IMR-90 (cell line): ENCODE results near the gene RUSC1. TPM values are rescaled to one million over a fixed set of nuclear protein-coding genes. Genes with fewer than 3 reads are reported as not detected.

Source experiments
- ATAC-seq: fragments of 200-7000 bp; cut with Tn5 transposase; 2 replicates; pipeline ENCODE4 v1.9.1; 2020; ENCODE audit warnings: low read depth, mild to moderate bottlenecking, moderate library complexity
- BruUV-seq: library from RNA; stranded (reverse); fragments of 400-500 nt; replicated peaks from 2 replicates; lab custom pipeline; 2021; lab: Mats Ljungman, UMichigan
- CTCF ChIA-PET: fragments of 300-600 bp; formaldehyde crosslinking; extraction: SDS; loops from one replicate; lab custom pipeline; 2021; ENCODE audit warnings: antibody characterized with exemption; lab: Yijun Ruan, JAX
- POLR2A ChIA-PET: fragments of 300-600 bp; sonication (Branson Sonifier 250); formaldehyde crosslinking; loops from one replicate; lab custom pipeline; 2022; ENCODE audit warnings: antibody characterized with exemption; ENCODE audit not compliant: unreplicated experiment; lab: Charles Lee
- DNase-seq: peaks from one replicate; pipeline ENCODE4 v3.0.0; 2013
- H2AFZ ChIP-seq: replicated peaks from 2 replicates; pipeline ENCODE3; 2013; ENCODE audit warnings: low read length, mild to moderate bottlenecking; ENCODE audit not compliant: poor library complexity
- H2AK5ac ChIP-seq: 2 replicates; pipeline ENCODE4 v1.6.1; 2013; ENCODE audit warnings: low read depth, low read length, inconsistent platforms
- H2AK9ac ChIP-seq: replicated peaks from 2 replicates; pipeline ENCODE3; 2013; ENCODE audit warnings: mild to moderate bottlenecking, low read depth, low read length, moderate library complexity; ENCODE audit not compliant: poor library complexity
- H2BK120ac ChIP-seq: 2 replicates; pipeline ENCODE4 v1.6.1; 2013; ENCODE audit warnings: low read depth, low read length, inconsistent platforms
- H2BK15ac ChIP-seq: 3 replicates; pipeline ENCODE4 v1.6.1; 2013; ENCODE audit warnings: low read depth, low read length, inconsistent platforms
- H2BK20ac ChIP-seq: 2 replicates; pipeline ENCODE4 v1.6.1; 2013; ENCODE audit warnings: low read depth, mild to moderate bottlenecking, inconsistent platforms, low read length, moderate library complexity
- H2BK5ac ChIP-seq: 2 replicates; pipeline ENCODE4 v1.6.1; 2013; ENCODE audit warnings: mild to moderate bottlenecking, low read depth, low read length, inconsistent platforms; ENCODE audit not compliant: poor library complexity, severe bottlenecking
- H3K14ac ChIP-seq: replicated peaks from 2 replicates; pipeline ENCODE4 v1.6.1; 2013; ENCODE audit warnings: low read depth, low read length, inconsistent platforms
- H3K18ac ChIP-seq: 2 replicates; pipeline ENCODE4 v1.6.1; 2013; ENCODE audit warnings: low read depth, low read length, control low read depth
- H3K23ac ChIP-seq: 2 replicates; pipeline ENCODE4 v1.6.1; 2013; ENCODE audit warnings: low read depth, low read length, inconsistent platforms
- H3K27ac ChIP-seq: 2 replicates; pipeline ENCODE4 v1.5.1; 2013; ENCODE audit warnings: mild to moderate bottlenecking, control low read depth, low read length; ENCODE audit not compliant: insufficient read depth
- H3K27me3 ChIP-seq: 2 replicates; pipeline ENCODE4 v1.6.1; 2013; ENCODE audit warnings: low read length; ENCODE audit not compliant: control insufficient read depth, insufficient read depth
- H3K36me3 ChIP-seq: 2 replicates; pipeline ENCODE4 v1.6.1; 2013; ENCODE audit warnings: low read length, mixed read lengths; ENCODE audit not compliant: control insufficient read depth, insufficient read depth
- H3K4ac ChIP-seq: 2 replicates; pipeline ENCODE4 v1.6.1; 2013; ENCODE audit warnings: low read depth, low read length, inconsistent platforms
- H3K4me1 ChIP-seq: 2 replicates; pipeline ENCODE4 v1.6.1; 2013; ENCODE audit warnings: low read length, mixed read lengths; ENCODE audit not compliant: control insufficient read depth, insufficient read depth
- H3K4me2 ChIP-seq: 2 replicates; pipeline ENCODE4 v1.6.1; 2013; ENCODE audit warnings: low read depth, mild to moderate bottlenecking, control low read depth, low read length, moderate library complexity
- H3K4me3 ChIP-seq: 2 replicates; pipeline ENCODE4 v1.5.1; 2013; ENCODE audit warnings: low read depth, mild to moderate bottlenecking, control low read depth, low read length, moderate library complexity; ENCODE audit not compliant: insufficient read depth
- H3K56ac ChIP-seq: 2 replicates; pipeline ENCODE4 v1.6.1; 2013; ENCODE audit warnings: low read length, inconsistent platforms; ENCODE audit not compliant: insufficient read depth; ENCODE audit errors: extremely low read depth
- H3K79me1 ChIP-seq, 2 experiments: 2 replicates each; pipeline ENCODE4 v1.6.1; 2013; ENCODE audit warnings: low read length in 2 of 2, inconsistent platforms in 1 of 2, low read depth in 1 of 2
- H3K9ac ChIP-seq: 2 replicates; pipeline ENCODE4 v1.6.1; 2013; ENCODE audit warnings: low read depth, low read length, control low read depth
- H3K9me1 ChIP-seq: 2 replicates; pipeline ENCODE4 v1.6.1; 2013; ENCODE audit warnings: low read length, inconsistent platforms; ENCODE audit not compliant: insufficient read depth
- H3K9me3 ChIP-seq: 2 replicates; pipeline ENCODE4 v1.6.1; 2013; ENCODE audit warnings: low read length; ENCODE audit not compliant: control insufficient read depth, insufficient read depth
- H4K20me1 ChIP-seq: 2 replicates; pipeline ENCODE4 v1.6.1; 2013; ENCODE audit warnings: low read length, inconsistent platforms; ENCODE audit not compliant: insufficient read depth
- H4K5ac ChIP-seq: 2 replicates; pipeline ENCODE4 v1.6.1; 2013; ENCODE audit warnings: mild to moderate bottlenecking, low read depth, low read length, control low read depth
- H4K8ac ChIP-seq, 2 experiments: 2 replicates each; pipeline ENCODE4 v1.6.1; 2013; ENCODE audit warnings: low read depth in 2 of 2, low read length in 2 of 2, control low read depth in 1 of 2, inconsistent platforms in 1 of 2
- H4K91ac ChIP-seq: 2 replicates; pipeline ENCODE4 v1.6.1; 2013; ENCODE audit warnings: low read depth, low read length, inconsistent platforms; ENCODE audit not compliant: insufficient read depth
- CEBPB ChIP-seq: IDR thresholded peaks from 2 replicates; pipeline ENCODE4 v1.6.1; 2012; ENCODE audit warnings: low read depth, low read length, improper control_type of control experiment
- MAFK ChIP-seq: IDR thresholded peaks from 2 replicates; pipeline ENCODE4 v1.6.1; 2012; ENCODE audit warnings: low read depth, low read length, improper control_type of control experiment
- MXI1 ChIP-seq: IDR thresholded peaks from 2 replicates; pipeline ENCODE4 v1.6.1; 2012; ENCODE audit warnings: low read depth, mild to moderate bottlenecking, low read length, moderate library complexity, borderline replicate concordance
- POLR2A ChIP-seq: IDR thresholded peaks from 2 replicates; pipeline ENCODE4 v1.6.1; 2012; ENCODE audit warnings: mild to moderate bottlenecking, low read depth, low read length
- SMC3 ChIP-seq: fragments of 150-350 bp; IDR thresholded peaks from 2 replicates; pipeline ENCODE4 v1.6.1; 2016; ENCODE audit warnings: low read depth, mild to moderate bottlenecking, antibody characterized with exemption, low read length, moderate library complexity
- WGBS, 2 experiments: methylation state at CpG; one replicate each; pipeline versions ENCODE4 v1.1.5 to v1.1.7; 2013; ENCODE audit warnings: missing lambda C conversion rate in 2 of 2; ENCODE audit not compliant: insufficient read length in 1 of 2; ENCODE audit errors: extremely low coverage in 2 of 2; 5-methylcytosine and 5-hydroxymethylcytosine counted together
- dilution Hi-C: fragments of 300-500 bp; cut with HindIII; formaldehyde crosslinking; loops from one replicate; pipeline ENCODE4 v1.14.3; 2018; ENCODE audit warnings: low sequenced_read_pairs; ENCODE audit not compliant: unreplicated experiment
- in situ Hi-C: fragments of 300-500 bp; cut with MboI; formaldehyde crosslinking; loops from 3 replicates; pipeline ENCODE4 v1.14.3; 2019; ENCODE audit warnings: low sequenced_read_pairs, inconsistent platforms, mixed read lengths
- intact Hi-C: fragments of 100-400 bp; cut with micrococcal nuclease; formaldehyde crosslinking; loops from 2 replicates; pipeline ENCODE4 v1.10.0; 2022
- polyA plus RNA-seq, 3 experiments: library from polyadenylated mRNA; depleted of rRNA; stranded (reverse); fragments of >200 nt; gene quantifications; 2 replicates each; pipeline ENCODE4 v1.2.3, GENCODE V29; 2012; ENCODE audit warnings: low replicate concordance in 1 of 3
- total RNA-seq: library from RNA; depleted of rRNA; stranded (reverse); fragments of >200 nt; gene quantifications from 2 replicates; pipeline ENCODE4 v1.2.3, GENCODE V29; 2012
- TF ChIP-seq, protein P1 (sequence below): fragments of 150-350 bp; IDR thresholded peaks from 2 replicates; pipeline ENCODE4 v1.6.1; 2016; ENCODE audit warnings: low read depth, mild to moderate bottlenecking, low read length, moderate library complexity, borderline replicate concordance

Gene RUSC1
- total and polyA plus RNA-seq, 2 of the 4 experiments (the other 2 are of a cell fraction), result 4.1 to 31.4 TPM

DNA sequence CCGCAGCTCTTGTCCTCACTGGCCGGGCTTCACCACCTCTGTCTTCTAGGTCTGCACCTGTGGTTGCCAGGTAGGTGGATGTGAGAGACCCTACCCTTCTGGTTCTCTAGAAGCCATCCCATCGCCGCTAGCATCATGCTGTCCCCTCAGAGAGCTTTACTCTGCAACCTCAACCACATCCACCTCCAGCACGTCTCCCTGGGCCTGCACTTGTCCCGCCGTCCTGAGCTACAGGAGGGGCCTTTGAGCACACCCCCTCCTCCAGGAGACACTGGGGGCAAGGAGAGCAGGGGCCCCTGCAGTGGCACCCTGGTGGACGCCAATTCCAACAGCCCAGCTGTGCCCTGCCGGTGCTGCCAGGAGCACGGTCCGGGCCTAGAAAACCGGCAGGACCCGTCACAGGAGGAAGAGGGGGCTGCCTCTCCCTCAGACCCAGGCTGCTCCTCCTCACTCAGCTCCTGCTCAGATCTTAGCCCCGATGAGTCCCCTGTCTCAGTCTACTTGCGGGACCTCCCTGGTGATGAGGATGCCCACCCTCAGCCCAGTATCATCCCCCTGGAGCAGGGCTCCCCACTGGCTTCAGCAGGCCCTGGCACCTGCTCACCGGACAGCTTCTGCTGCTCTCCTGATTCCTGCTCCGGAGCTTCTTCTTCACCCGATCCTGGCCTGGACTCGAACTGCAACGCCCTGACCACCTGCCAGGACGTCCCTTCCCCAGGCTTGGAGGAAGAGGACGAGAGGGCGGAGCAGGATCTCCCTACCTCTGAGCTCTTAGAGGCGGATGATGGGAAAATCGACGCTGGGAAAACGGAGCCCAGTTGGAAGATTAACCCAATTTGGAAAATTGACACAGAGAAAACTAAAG is 1.2 kb downstream of the RUSC1 start:
- 0 out of 2 replicates have a peak overlapping the region, but pooled peaks have one; percentile 11 for H3K27ac ChIP-seq
- CTCF ChIA-PET, result interaction anchor here (1.2 kb wide), 1 partner anchor 71 kb away, joined by 6 read pairs; no protein-coding TSS in a partner anchor
- H2AFZ ChIP-seq, result peak overlapping the region; percentile 64
- H2BK20ac ChIP-seq, result no peak overlapping the region
- H2AK5ac ChIP-seq, result peak overlapping the region; percentile 71; the same call in 1 of the 2 replicates
- peak overlapping the region; percentile 73 for H3K9ac ChIP-seq
- no peaks in the 10 kb centered on the region for H3K9me3 ChIP-seq
- H3K14ac ChIP-seq, result peak overlapping the region; percentile 3; the same call in 1 of the 2 replicates
- peaks cover 20% of the 10 kb centered on the region for H4K20me1 ChIP-seq
- H2AK9ac ChIP-seq, result peak overlapping the region; percentile 96
- peaks cover 18% of the 10 kb centered on the region; the same call in 1 of the 2 replicates for H3K4me1 ChIP-seq
- H3K36me3 ChIP-seq, result peaks cover 18% of the 10 kb centered on the region
- H3K4me3 ChIP-seq, result peak overlapping the region; percentile 90
- dilution Hi-C loops (no loop called here), intact Hi-C loops (loop anchor here (2.0 to 10.0 kb wide), 4 partner anchors 49 to 325 kb away; partner anchors contain the start of genes CLK2, MTX1 and THBS3), in situ Hi-C loops (no loop called here)
- POLR2A ChIA-PET, result no interaction called here
- H2BK15ac ChIP-seq, result no peak overlapping the region
- H4K8ac ChIP-seq, result peak overlapping the region; percentile 29 to 54; a peak in 2 of 4 replicates
- H2BK120ac ChIP-seq, result no peak overlapping the region
- no peak overlapping the region for H3K18ac ChIP-seq
- peaks cover 16% of the 10 kb centered on the region; the same call in 1 of the 2 replicates for H3K9me1 ChIP-seq
- H3K4ac ChIP-seq, result peak overlapping the region; percentile 69
- DNase-seq (no peak), ATAC-seq (no peak)
- H3K79me1 ChIP-seq, result peaks cover 9 to 59% of the 10 kb centered on the region in 2 experiments
- 35% methylated on average over 6 of the region's 27 CpGs; no CpG with 5 or more reads in 1 of the 2 experiments for WGBS, 2 experiments
- no TSS peak for BruUV-seq
- no peaks in the 10 kb centered on the region for H3K27me3 ChIP-seq
- TF ChIP-seq, protein P1, sequence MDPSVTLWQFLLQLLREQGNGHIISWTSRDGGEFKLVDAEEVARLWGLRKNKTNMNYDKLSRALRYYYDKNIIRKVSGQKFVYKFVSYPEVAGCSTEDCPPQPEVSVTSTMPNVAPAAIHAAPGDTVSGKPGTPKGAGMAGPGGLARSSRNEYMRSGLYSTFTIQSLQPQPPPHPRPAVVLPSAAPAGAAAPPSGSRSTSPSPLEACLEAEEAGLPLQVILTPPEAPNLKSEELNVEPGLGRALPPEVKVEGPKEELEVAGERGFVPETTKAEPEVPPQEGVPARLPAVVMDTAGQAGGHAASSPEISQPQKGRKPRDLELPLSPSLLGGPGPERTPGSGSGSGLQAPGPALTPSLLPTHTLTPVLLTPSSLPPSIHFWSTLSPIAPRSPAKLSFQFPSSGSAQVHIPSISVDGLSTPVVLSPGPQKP, result no peak
- no peak for TF ChIP-seq MXI1
- TF ChIP-seq MAFK, result no peak
- no peak for TF ChIP-seq POLR2A
- TF ChIP-seq CEBPB, result no peak
- TF ChIP-seq SMC3, result no peak
- H4K5ac ChIP-seq, result no peak overlapping the region
- H3K23ac ChIP-seq, result peak overlapping the region; percentile 89
- H3K56ac ChIP-seq, result no peak overlapping the region
- no peak overlapping the region; the same call in 1 of the 2 replicates for H4K91ac ChIP-seq
- peak overlapping the region; percentile 91 for H3K4me2 ChIP-seq
- H2BK5ac ChIP-seq, result no peak overlapping the region
